ENCODE measurements around the gene STK10. TPM values are rescaled to one million over a fixed set of nuclear protein-coding genes. Genes with fewer than 3 reads are reported as not detected.
A peak's percentile ranks its signal among the peaks of the same experiment; 100 is the strongest.
"Not testable (repeated sequence)": the region's sequence is repeated elsewhere in the genome, so short reads cannot be mapped to it uniquely, and the experiment has no call there.

Gene STK10
- 10 to 100 TPM; 15.3 to 19.1 (median 16.1) TPM for polyA plus RNA-seq (ENCODE audit: insufficient read length in 4 of 4)

DNA sequence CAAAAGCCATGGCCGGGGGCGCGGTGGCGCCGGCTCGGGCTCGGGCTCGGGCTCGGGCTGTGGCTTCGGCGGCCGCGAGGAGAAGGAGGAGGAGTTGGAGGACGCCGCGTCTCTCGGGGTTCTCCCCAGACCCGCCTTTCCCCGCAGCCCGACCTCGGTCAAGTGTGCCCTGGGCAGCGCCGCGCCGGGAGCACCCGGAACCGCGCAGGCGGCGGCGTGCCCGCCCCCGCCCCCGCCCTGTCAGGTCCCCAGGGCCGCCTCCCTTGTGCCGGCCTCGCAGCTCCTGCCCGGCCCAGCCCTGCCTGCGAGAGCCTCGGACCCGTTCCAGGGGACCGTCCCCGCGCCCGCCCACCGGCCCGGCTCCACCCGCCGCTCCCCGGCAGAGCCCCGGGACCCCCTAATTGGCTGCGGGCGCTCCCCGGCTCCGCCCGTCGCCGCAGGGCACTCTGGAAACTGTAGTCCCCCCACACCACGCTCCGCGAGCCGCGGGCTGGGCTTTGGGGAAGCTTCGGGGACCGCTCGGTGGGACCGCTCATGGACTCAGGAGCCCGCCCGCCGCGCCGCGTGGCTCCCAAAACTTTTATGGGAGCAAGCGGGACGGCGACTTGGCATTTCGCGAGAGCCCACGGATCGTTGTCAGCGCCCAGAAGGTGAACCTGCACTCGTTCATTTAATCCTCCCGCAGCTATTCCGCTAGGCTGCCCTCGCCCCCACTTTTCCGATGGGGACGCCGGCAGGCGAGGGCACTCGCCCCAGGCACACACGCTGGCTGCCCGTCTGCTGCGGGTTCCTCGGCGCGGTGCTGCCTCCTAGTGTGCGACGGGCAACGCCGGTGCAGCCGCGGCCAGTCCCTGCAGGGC, at the start of gene STK10:
Gene STK10 (minus strand): TSS at position 192 of the 860 bp plus-strand sequence. CDS start 182 bp downstream, at position 10.
- peak; percentile 70 to 76 (median 73) for DNase-seq (ENCODE audit: low read depth in 4 of 4, low spot score in 3 of 4)

- no peak for DNase-seq (ENCODE audit: low read depth in 4 of 4, low spot score in 3 of 4)
Measured at GRCh38 chr5:172235827-172236736, 48.1 kb upstream of the STK10 start.

GRCh38 chr5:172235132-172235780, 47.2 kb upstream of the STK10 start:
- DNase-seq (ENCODE audit: low read depth in 4 of 4, low spot score in 3 of 4): no peak

DNA sequence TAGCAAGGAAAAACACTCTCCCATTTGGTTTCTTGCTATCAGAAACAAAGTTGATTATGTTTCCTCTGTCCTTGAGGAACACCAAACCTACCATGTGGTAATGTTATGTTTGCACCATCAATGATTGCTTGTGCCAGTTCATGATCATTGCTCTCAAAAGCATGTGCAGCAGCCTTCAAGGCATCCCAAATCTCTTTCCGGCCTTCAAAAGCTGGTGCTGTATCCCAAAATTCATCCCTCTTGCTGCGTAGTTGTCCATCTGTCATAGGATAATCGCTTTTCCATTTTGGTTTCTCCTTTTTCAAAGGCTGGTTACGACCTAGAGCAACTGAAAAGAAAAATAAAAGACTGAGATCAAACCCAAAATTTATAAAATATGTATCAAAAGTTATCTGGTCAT, 46.0 kb upstream of the STK10 start:
- DNase-seq (ENCODE audit: low read depth in 4 of 4, low spot score in 3 of 4): no peak

DNA sequence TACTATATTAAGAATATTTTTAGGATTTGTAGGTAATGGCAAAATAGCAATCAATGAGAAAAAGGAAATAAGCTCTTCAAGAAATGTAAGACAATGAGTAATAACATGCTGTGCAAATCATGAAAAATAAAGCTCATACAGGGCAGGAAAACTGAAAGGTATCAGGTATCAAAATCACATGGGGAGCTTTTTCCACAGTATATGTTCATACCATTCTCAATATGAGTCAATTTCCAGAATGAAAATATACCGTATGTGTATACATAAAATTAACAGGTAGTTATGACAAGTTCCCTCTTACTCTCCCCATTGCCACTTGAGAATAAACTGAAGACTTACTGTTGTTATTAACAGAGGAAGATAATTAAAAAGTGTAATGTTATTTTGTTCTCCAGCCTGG, 41.9 kb upstream of the STK10 start:
- DNase-seq (ENCODE audit: low read depth in 4 of 4, low spot score in 3 of 4): no peak

GRCh38 chr5:172224996-172225395, 37.0 kb upstream of the STK10 start:
- no peak for DNase-seq (ENCODE audit: low read depth in 4 of 4, low spot score in 3 of 4)

DNA sequence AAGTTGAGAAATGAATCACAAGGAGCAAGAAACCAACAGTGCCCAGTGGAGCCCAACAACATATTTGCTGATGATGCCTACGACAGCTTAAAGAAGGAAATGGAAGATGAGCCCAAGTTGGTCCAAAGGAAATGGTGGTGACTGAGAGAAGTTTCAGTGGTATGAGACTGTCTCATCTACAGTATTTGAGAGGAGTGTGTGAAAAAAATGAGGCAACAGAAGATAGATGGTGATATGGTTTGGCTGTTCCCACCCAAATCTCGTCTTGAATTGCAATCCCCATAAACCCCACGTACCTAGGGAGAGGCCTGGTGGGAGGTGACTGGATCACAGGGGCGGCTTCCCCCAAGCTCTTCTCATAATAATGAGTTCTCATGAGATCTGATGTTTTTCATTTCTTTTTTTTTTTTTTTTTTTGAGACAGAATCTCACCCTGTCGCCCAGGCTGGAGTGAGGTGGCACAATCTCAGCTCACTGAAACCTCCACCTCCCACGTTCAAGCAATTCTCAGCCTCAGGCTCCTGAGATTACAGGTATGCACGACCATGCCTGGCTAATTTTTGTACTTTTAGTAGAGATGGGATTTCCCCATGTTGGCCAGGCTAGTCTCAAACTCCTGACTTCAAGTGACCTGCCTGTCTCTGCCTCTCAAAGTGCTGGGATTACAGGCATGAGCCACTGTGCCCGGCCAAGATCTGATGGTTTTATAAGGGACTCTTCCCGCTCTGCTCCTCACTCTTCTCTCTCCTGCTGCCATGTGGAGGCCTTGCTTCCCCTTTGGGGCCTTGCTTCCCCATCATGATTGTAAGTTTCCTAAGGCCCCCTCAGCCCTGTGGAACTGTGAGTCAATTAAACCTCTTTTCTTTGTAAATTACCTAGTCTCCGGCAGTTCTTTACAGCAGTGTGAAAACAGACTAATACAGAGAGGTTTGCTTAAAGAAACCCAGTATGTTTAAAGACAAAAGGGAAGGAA, 36.2 kb upstream of the STK10 start:
- no peak for DNase-seq (ENCODE audit: low read depth in 4 of 4, low spot score in 3 of 4)

GRCh38 chr5:172219296-172219695, 31.3 kb upstream of the STK10 start:
- DNase-seq (ENCODE audit: low read depth in 4 of 4, low spot score in 3 of 4): no peak

GRCh38 chr5:172216345-172216744, 28.3 kb upstream of the STK10 start:
- DNase-seq (ENCODE audit: low read depth in 4 of 4, low spot score in 3 of 4): no peak

DNA sequence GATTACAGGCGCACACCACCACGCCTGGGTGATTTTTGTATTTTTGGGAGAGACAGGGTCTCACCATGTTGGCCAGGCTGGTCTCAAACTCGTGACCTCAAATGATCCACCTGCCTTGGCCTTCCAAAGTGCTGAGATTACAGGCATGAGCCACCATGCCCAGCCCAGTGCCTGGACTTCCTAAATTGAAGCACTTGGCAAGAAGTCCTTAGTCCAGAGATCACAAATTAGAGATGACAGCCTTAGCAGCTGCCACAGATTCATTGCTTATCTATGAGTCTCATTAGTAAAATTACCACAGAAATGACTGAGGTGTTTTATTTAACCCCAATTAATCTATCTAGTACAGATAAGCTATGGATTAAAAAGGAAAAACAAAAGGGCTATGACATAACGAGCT, 25.1 kb upstream of the STK10 start:
- no peak for DNase-seq (ENCODE audit: low read depth in 4 of 4, low spot score in 3 of 4)

DNA sequence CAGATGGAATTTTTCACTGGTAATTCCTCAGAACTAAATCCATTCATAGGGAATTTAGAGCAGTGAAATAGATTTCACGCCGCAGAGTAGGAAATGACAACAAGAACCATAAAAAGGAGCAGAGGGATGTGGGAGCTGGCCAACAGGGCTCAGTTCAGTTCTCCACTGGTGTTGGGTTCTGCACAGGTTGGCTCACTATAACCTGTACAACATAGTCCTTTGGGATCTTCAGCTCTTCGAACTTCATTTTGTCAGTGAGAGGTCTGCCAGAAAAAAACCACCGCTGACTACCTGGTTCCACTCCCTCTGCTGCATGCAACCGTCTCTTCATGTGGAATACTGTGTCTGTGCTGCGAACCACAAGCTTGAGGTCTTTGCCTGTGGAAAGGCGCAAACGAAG, 23.7 kb upstream of the STK10 start:
- DNase-seq (ENCODE audit: low read depth in 4 of 4, low spot score in 3 of 4): no peak

DNA sequence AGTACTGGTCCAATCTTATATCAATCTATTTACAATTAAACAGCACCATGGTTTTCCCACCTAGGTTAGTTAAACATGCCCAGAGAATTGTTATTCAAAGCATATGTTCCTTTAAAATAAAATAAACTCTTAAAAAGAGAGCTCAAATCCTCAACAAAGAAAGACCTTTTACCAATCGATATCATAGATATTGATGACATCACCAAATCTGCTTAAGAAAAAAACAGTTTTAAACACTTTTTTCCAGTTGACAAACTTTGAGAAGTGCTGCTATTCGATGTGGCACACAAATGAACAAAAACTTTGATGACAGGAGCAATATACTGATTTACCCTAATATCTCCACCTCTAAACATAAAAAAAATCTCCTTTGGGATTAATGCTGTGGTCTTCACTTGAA, 21.7 kb upstream of the STK10 start:
- DNase-seq (ENCODE audit: low read depth in 4 of 4, low spot score in 3 of 4): no peak

GRCh38 chr5:172207511-172207910, 19.5 kb upstream of the STK10 start:
- DNase-seq (ENCODE audit: low read depth in 4 of 4, low spot score in 3 of 4): no peak

DNA sequence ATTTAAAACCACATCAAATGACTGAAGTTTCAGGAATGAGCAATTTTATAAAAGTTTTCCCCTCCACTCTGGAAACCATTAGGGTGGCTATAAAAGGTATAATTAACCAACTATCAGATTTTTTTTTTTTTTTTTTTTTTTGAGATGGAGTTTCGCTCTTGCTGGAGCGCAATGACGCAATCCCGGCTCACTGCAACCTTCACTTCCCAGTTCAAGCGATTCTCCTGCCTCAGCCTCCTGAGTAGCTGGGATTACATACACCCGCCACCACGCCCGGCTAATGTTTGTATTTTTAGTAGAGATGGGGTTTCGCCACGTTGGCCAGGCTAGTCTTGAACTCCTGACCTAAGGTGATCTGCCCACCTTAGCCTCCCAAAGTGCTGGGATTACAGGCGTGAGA, 18.0 kb upstream of the STK10 start:
- DNase-seq (ENCODE audit: low read depth in 4 of 4, low spot score in 3 of 4): not testable (repeated sequence)

GRCh38 chr5:172200476-172200875, 12.5 kb upstream of the STK10 start:
- no peak for DNase-seq (ENCODE audit: low read depth in 4 of 4, low spot score in 3 of 4)

DNA sequence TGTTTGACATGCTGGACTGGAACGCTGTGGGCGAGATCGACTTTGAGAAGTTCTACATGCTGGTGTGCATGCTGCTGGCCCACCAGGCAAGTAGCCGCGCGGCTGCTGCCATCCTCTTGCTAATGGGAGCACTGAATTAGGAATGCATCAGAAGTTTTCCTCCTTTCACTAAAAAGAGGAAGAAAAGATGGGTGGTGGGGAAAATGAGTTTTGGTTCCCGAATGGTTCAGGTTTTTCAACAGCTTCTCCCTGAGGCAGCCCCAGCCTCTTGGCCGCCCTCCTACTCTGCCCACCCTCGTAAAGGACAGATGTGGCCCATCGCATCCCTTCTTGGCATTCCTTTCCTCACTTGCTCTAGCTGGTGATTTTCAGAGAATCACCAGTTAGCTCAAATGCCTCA, 11.4 kb upstream of the STK10 start:
- no peak for DNase-seq (ENCODE audit: low read depth in 4 of 4, low spot score in 3 of 4)

GRCh38 chr5:172197775-172198174, 9.8 kb upstream of the STK10 start:
- DNase-seq (ENCODE audit: low read depth in 4 of 4, low spot score in 3 of 4): not testable (repeated sequence)

DNA sequence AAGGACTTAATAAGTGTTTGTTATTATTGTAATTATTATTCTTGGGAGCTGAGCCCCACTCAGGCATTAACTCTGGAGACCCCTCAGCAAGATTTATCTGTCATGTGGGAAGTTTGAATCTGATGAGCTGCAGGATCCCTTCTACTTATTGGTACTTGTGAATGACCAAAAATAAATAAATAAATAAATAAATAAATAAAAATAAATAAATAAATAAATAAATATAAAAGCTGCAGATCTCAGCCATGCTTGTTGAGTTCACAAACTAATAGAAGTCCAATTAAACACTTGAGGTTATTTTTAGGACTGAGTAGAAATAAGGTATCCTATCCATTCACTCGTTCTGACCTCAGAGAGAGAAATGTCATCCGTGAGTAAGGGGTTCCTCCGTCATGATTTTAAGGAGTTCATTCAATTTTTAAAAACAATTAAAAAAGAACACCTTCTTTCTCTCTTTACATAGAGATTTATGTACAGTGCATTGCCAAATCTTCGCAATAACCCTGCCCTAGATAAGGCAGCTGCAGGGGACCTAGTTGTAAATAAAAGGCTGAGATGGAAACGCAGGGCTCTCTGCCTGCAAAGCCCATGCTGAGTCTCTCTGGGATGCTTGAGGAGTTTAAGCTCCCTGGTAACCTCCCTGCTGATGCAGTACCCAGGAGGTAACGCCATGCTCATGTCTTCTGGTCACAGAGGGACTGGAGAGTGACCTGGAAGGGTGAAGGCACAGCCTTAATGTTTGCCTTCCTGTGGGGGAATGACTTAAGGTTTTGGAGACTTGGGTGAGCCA, 7.2 kb upstream of the STK10 start:
- no peak for DNase-seq (ENCODE audit: low read depth in 4 of 4, low spot score in 3 of 4)

GRCh38 chr5:172193872-172194271, 5.8 kb upstream of the STK10 start, which contains the start of gene EFCAB9:
Gene EFCAB9, plus strand, starts transcription at chr5:172194172. Its CDS starts 1 bp downstream, at chr5:172194173.
- no peak for DNase-seq (ENCODE audit: low read depth in 4 of 4, low spot score in 3 of 4)

Data from right renal pelvis (tissue), 4 donors.